Keratinocyte (primary cell): ENCODE data around the gene CCDC126. TPM values are rescaled to one million over a fixed set of nuclear protein-coding genes. Genes with fewer than 3 reads are reported as not detected.

Experiments
- DNase-seq: peaks from one replicate; pipeline ENCODE4 v3.0.0-alpha.2; 2011; ENCODE audit warnings: low read depth, missing footprints, low spot score
- FAIRE-seq: peaks from 2 replicates; lab custom pipeline; 2011; peaks lifted over from hg19 to GRCh38; lab: Jason Lieb, UNC
- H2AFZ ChIP-seq: 2 replicates; pipeline ENCODE4 v1.6.0; 2012; ENCODE audit warnings: low read length, control low read depth, inconsistent platforms; ENCODE audit not compliant: control insufficient read depth
- H3K27ac ChIP-seq: 2 replicates; pipeline ENCODE4 v1.5.1; 2011; ENCODE audit warnings: low read length; ENCODE audit not compliant: control insufficient read depth, insufficient read depth
- H3K27me3 ChIP-seq: 3 replicates; pipeline ENCODE4 v1.6.0; 2011; ENCODE audit warnings: low read length; ENCODE audit not compliant: control insufficient read depth, insufficient read depth; ENCODE audit errors: extremely low read depth
- H3K36me3 ChIP-seq, 2 experiments: 2 replicates in 1 of 2; 3 replicates in 1 of 2; pipeline ENCODE4 v1.5.1; 2011; ENCODE audit warnings: low read length in 2 of 2, mild to moderate bottlenecking in 1 of 2; ENCODE audit not compliant: control insufficient read depth in 2 of 2, insufficient read depth in 2 of 2; ENCODE audit errors: extremely low read depth in 1 of 2
- H3K4me1 ChIP-seq: 3 replicates; pipeline ENCODE4 v1.5.1; 2011; ENCODE audit warnings: low read length; ENCODE audit not compliant: control insufficient read depth, insufficient read depth; ENCODE audit errors: extremely low read depth
- H3K4me2 ChIP-seq: 3 replicates; pipeline ENCODE4 v1.6.0; 2011; ENCODE audit warnings: low read depth, low read length; ENCODE audit not compliant: control insufficient read depth, insufficient read depth; ENCODE audit errors: extremely low read depth
- H3K4me3 ChIP-seq, 3 experiments: fragments of 200-600 bp in 1 of 3; sonication (generic) in 1 of 3; 2 replicates in 2 of 3; 3 replicates in 1 of 3; pipeline ENCODE4 v1.5.1; 2011 to 2016; ENCODE audit warnings: low read length in 3 of 3, mild to moderate bottlenecking in 3 of 3, control low read depth in 2 of 3, inconsistent platforms in 1 of 3, low read depth in 1 of 3, mixed read lengths in 1 of 3, mixed run types in 1 of 3, moderate library complexity in 1 of 3; ENCODE audit not compliant: control insufficient read depth in 2 of 3, insufficient read depth in 2 of 3; ENCODE audit errors: extremely low read depth in 1 of 3
- H3K79me2 ChIP-seq: 2 replicates; pipeline ENCODE4 v1.6.0; 2012; ENCODE audit warnings: low read length; ENCODE audit not compliant: control insufficient read depth, insufficient read depth
- H3K9ac ChIP-seq: 3 replicates; pipeline ENCODE4 v1.6.0; 2011; ENCODE audit warnings: low read length; ENCODE audit not compliant: control insufficient read depth, insufficient read depth; ENCODE audit errors: extremely low read depth
- H3K9me1 ChIP-seq: 3 replicates; pipeline ENCODE4 v1.6.0; 2011; ENCODE audit warnings: low read length; ENCODE audit not compliant: control insufficient read depth, insufficient read depth; ENCODE audit errors: extremely low read depth
- H3K9me3 ChIP-seq: 2 replicates; pipeline ENCODE4 v1.5.1; 2012; ENCODE audit warnings: low read depth, low read length; ENCODE audit not compliant: control insufficient read depth
- H4K20me1 ChIP-seq: 3 replicates; pipeline ENCODE4 v1.6.0; 2011; ENCODE audit warnings: low read length; ENCODE audit not compliant: control insufficient read depth, insufficient read depth; ENCODE audit errors: extremely low read depth
- EZH2 ChIP-seq: IDR thresholded peaks from one replicate; pipeline ENCODE4 v1.6.1; 2012; ENCODE audit warnings: inconsistent platforms, mild to moderate bottlenecking, low read length, moderate library complexity
- dilution Hi-C: fragments of 300-500 bp; cut with MboI; formaldehyde crosslinking; loops from one replicate; pipeline ENCODE4 v1.7.0; 2020; ENCODE audit warnings: low sequenced_read_pairs; ENCODE audit not compliant: extremely low pct_ligation_motif_present
- polyA plus RNA-seq, 5 experiments: library from polyadenylated mRNA; depleted of rRNA in 3 of 5; stranded (reverse) in 3 of 5; stranded (forward) in 1 of 5; unstranded in 1 of 5; fragments of >200 nt; gene quantifications; 1 replicate in 1 of 5; 2 replicates in 3 of 5; 3 replicates in 1 of 5; pipeline versions ENCODE4 v1.2.1 to v1.2.3, GENCODE V29; 2011 to 2012; ENCODE audit warnings: missing spikeins in 2 of 5, low read depth in 1 of 5, low replicate concordance in 1 of 5
- TF ChIP-seq, protein P1 (sequence below), 3 experiments: IDR thresholded peaks in 1 of 3; conservative IDR thresholded peaks in 1 of 3; optimal IDR thresholded peaks in 1 of 3; 2 replicates in 2 of 3; 3 replicates in 1 of 3; pipeline versions ENCODE3 to v1.5.1; 2011; ENCODE audit warnings: low read length in 3 of 3, mild to moderate bottlenecking in 3 of 3, moderate library complexity in 2 of 3, control low read depth in 1 of 3, inconsistent platforms in 1 of 3; ENCODE audit not compliant: insufficient read depth in 2 of 3; ENCODE audit errors: extremely low read depth in 1 of 3

Gene CCDC126
- polyA plus RNA-seq, 1 donor (not counting 4 experiments of a cell fraction or from before 2014, with no cell fraction given) = 8.4 TPM

DNA sequence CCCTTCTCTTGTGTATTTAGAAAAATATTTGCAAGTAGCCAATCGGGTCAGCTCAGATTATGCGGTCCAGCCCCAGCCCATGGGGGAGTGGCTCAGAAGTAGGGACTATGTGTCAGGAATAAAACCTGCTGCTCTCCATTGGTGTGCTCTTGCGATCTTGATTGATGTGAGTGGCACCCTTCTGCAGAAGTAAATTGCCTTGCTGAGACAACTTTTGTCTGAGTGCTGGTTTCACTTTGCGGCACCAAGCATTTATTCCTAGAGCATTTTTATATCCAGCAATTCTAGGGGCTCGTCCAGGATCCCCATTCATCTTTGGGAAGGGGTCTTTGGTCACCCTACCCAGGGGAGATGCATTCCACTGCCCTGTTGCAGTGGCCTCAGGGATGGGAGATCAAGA lies 56.8 kb downstream of the CCDC126 start:
- Histone ChIP-seq H3K27ac (no peak overlapping the region), H3K36me3 (no peaks in the 10 kb centered on the region), H3K9me3 (peaks cover 11% of the 10 kb centered on the region), H2AFZ (no peak overlapping the region), H3K9me1 (no peaks in the 10 kb centered on the region), H4K20me1 (no peaks in the 10 kb centered on the region), H3K79me2 (no peaks in the 10 kb centered on the region), H3K9ac (no peak overlapping the region), H3K4me1 (no peaks in the 10 kb centered on the region), H3K27me3 (no peaks in the 10 kb centered on the region), H3K4me3 (no peak overlapping the region), H3K4me2 (no peak overlapping the region)
- dilution Hi-C loops = no loop called here
- no peak for TF ChIP-seq EZH2
- TF ChIP-seq, protein P1, sequence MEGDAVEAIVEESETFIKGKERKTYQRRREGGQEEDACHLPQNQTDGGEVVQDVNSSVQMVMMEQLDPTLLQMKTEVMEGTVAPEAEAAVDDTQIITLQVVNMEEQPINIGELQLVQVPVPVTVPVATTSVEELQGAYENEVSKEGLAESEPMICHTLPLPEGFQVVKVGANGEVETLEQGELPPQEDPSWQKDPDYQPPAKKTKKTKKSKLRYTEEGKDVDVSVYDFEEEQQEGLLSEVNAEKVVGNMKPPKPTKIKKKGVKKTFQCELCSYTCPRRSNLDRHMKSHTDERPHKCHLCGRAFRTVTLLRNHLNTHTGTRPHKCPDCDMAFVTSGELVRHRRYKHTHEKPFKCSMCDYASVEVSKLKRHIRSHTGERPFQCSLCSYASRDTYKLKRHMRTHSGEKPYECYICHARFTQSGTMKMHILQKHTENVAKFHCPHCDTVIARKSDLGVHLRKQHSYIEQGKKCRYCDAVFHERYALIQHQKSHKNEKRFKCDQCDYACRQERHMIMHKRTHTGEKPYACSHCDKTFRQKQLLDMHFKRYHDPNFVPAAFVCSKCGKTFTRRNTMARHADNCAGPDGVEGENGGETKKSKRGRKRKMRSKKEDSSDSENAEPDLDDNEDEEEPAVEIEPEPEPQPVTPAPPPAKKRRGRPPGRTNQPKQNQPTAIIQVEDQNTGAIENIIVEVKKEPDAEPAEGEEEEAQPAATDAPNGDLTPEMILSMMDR (optimal IDR thresholded peaks at IDR 0.05 in 1 of 3, IDR thresholded peaks at IDR 0.05 in 1 of 3, conservative IDR thresholded peaks at IDR 0.05 in 1 of 3; ENCODE audit: extremely low read depth in 1 of 3, insufficient read depth in 2 of 3, low read length in 3 of 3) = no peak
- FAIRE-seq (no peak), DNase-seq (no peak)

DNA sequence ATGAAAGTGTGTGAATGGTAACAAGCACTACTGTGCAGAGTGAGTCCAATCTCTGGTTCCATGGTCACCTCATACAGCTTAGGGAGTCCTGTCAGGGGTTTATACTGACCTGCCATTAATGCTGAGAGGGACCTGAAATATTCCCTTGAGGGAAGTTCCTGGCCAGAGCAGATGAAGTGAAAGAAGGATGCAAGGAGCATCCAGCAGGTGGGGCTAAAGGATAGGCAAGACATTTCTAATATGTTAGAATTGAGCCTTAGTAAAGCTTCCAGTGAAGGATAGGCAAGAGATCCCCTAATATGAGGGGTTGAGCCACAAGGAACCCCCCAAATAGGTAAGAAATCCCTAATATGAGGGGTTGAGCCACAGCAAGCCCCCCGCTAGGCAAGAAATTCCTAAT lies 57.3 kb downstream of the CCDC126 start:
- no peak for DNase-seq
- dilution Hi-C loops = no loop called here
- peaks cover 11% of the 10 kb centered on the region for H3K9me3 ChIP-seq
- H3K4me1 ChIP-seq = no peaks in the 10 kb centered on the region
- H3K4me2 ChIP-seq = no peak overlapping the region
- H3K27me3 ChIP-seq = no peaks in the 10 kb centered on the region
- no peak overlapping the region for H3K4me3 ChIP-seq
- H3K27ac ChIP-seq = no peak overlapping the region
- no peaks in the 10 kb centered on the region for H3K79me2 ChIP-seq
- no peak for TF ChIP-seq EZH2
- TF ChIP-seq, protein P1 (optimal IDR thresholded peaks at IDR 0.05 in 1 of 3, IDR thresholded peaks at IDR 0.05 in 1 of 3, conservative IDR thresholded peaks at IDR 0.05 in 1 of 3; ENCODE audit: extremely low read depth in 1 of 3, insufficient read depth in 2 of 3, low read length in 3 of 3) = peak in 1 of 3 experiments; percentile 30
- FAIRE-seq = no peak
- no peaks in the 10 kb centered on the region for H3K36me3 ChIP-seq
- no peaks in the 10 kb centered on the region for H3K9me1 ChIP-seq
- H2AFZ ChIP-seq = no peak overlapping the region
- H3K9ac ChIP-seq = no peak overlapping the region
- H4K20me1 ChIP-seq = no peaks in the 10 kb centered on the region
